GM12801 (cell line): ENCODE measurements around the gene CFAP97D2.

Source experiments
- CTCF ChIP-seq: IDR thresholded peaks from one replicate; pipeline ENCODE4 v1.5.1; 2011; ENCODE audit warnings: control low read depth; ENCODE audit not compliant: insufficient read length; ENCODE audit errors: extremely low read depth

The CFAP97D2 gene

GRCh38 chr13:114264886-114265611 lies 86.0 kb downstream of the CFAP97D2 start:
- no peak for TF ChIP-seq CTCF

GRCh38 chr13:114266241-114266640 lies 87.2 kb downstream of the CFAP97D2 start:
- TF ChIP-seq CTCF, result no peak

GRCh38 chr13:114268344-114269280 lies 89.6 kb downstream of the CFAP97D2 start:
- TF ChIP-seq CTCF, result no peak

GRCh38 chr13:114269281-114269770 lies 90.3 kb downstream of the CFAP97D2 start:
- TF ChIP-seq CTCF, result no peak
